Vagina (tissue), 2 donors: ENCODE measurements around the gene WNT7B.

Experiments
- CTCF ChIP-seq, 3 experiments: fragments of 450-650 bp in 2 of 3; fragments of 200-600 bp in 1 of 3; sonication (generic) in 1 of 3; IDR thresholded peaks; one replicate each; pipeline ENCODE4 v1.5.1; 2017 to 2019; ENCODE audit warnings: antibody characterized with exemption in 3 of 3, mild to moderate bottlenecking in 2 of 3, moderate library complexity in 2 of 3
- POLR2AphosphoS5 ChIP-seq, 2 donors: sonication (generic); formaldehyde crosslinking; IDR thresholded peaks; one replicate each; pipeline ENCODE4 v1.9.0; 2017; ENCODE audit warnings: antibody characterized with exemption in 2 of 2, mild to moderate bottlenecking in 2 of 2, low read depth in 1 of 2; ENCODE audit not compliant: insufficient read depth in 1 of 2

- no peak for TF ChIP-seq CTCF (IDR thresholded peaks at IDR 0.05)
- no peak for TF ChIP-seq POLR2AphosphoS5 (IDR thresholded peaks at IDR 0.05; ENCODE audit: insufficient read depth in 1 of 2, low read depth in 1 of 2)
Measured at GRCh38 chr22:45987136-45987861, 10.3 kb upstream of the WNT7B start.
